SK-N-SH (cell line): ENCODE measurements around the gene FGF8. TPM values are rescaled to one million over a fixed set of nuclear protein-coding genes. Genes with fewer than 3 reads are reported as not detected.

Source experiments
- CTCF ChIA-PET: fragments of 300-600, 350-600 bp; formaldehyde crosslinking; extraction: SDS; loops from one replicate; lab custom pipeline; 2021; lab: Yijun Ruan, JAX
- POLR2A ChIA-PET: fragments of 350-600 bp; sonication (Branson Sonifier 250); formaldehyde crosslinking; extraction: SDS; loops from one replicate; lab custom pipeline; 2020; ENCODE audit warnings: antibody characterized with exemption, inconsistent platforms; lab: Yijun Ruan, JAX
- DNase-seq: peaks from one replicate; pipeline ENCODE4 v3.0.0; 2012
- H2AFZ ChIP-seq: fragments of 200-600 bp; sonication (generic); 2 replicates; pipeline ENCODE4 v1.8.1; 2016; ENCODE audit warnings: antibody characterized with exemption, mild to moderate bottlenecking, low read depth
- H3F3A ChIP-seq: fragments of 200-600 bp; sonication (generic); replicated peaks from 2 replicates; pipeline ENCODE3; 2016; ENCODE audit warnings: antibody characterized with exemption, mild to moderate bottlenecking; ENCODE audit not compliant: insufficient read depth
- H3K27ac ChIP-seq, 2 experiments: fragments of 200-500 bp in 1 of 2; fragments of 200-600 bp in 1 of 2; sonication (Bioruptor generic) in 1 of 2; sonication (generic), shearing (Covaris generic) in 1 of 2; 2 replicates each; pipeline versions ENCODE4 v1.5.1 to v1.6.1; 2014 to 2016; ENCODE audit warnings: low read depth in 2 of 2, inconsistent platforms in 1 of 2, low read length in 1 of 2, mild to moderate bottlenecking in 1 of 2, mixed read lengths in 1 of 2
- H3K27me3 ChIP-seq: fragments of 200-600 bp; sonication (generic), shearing (Covaris generic); 2 replicates; pipeline ENCODE4 v1.6.1; 2016; ENCODE audit warnings: mixed run types; ENCODE audit not compliant: insufficient read depth
- H3K36me3 ChIP-seq, 2 experiments: fragments of 200-500 bp in 1 of 2; fragments of 200-600 bp in 1 of 2; sonication (Bioruptor generic) in 1 of 2; sonication (generic) in 1 of 2; replicated peaks in 1 of 2; 2 replicates each; pipeline versions ENCODE3 to v1.5.1; 2014 to 2016; ENCODE audit warnings: low read length in 1 of 2, mild to moderate bottlenecking in 1 of 2; ENCODE audit not compliant: insufficient read depth in 2 of 2, control insufficient read depth in 1 of 2
- H3K4me1 ChIP-seq, 2 experiments: fragments of 200-500 bp in 1 of 2; fragments of 200-600 bp in 1 of 2; sonication (Bioruptor generic) in 1 of 2; sonication (generic), shearing (Covaris generic) in 1 of 2; 2 replicates each; pipeline versions ENCODE4 v1.5.1 to v1.6.1; 2014 to 2016; ENCODE audit warnings: low read depth in 1 of 2, low read length in 1 of 2, mixed run types in 1 of 2; ENCODE audit not compliant: insufficient read depth in 2 of 2, control insufficient read depth in 1 of 2
- H3K4me2 ChIP-seq: fragments of 200-600 bp; sonication (generic), shearing (Covaris generic); 2 replicates; pipeline ENCODE4 v1.6.1; 2017; ENCODE audit warnings: mixed run types
- H3K4me3 ChIP-seq, 2 experiments: fragments of 200-500 bp in 1 of 2; fragments of 200-600 bp in 1 of 2; sonication (Bioruptor generic) in 1 of 2; sonication (generic), shearing (Covaris generic) in 1 of 2; 2 replicates each; pipeline versions ENCODE4 v1.5.1 to v1.8.1; 2014 to 2016; ENCODE audit warnings: low read depth in 2 of 2, inconsistent platforms in 1 of 2, low read length in 1 of 2, mild to moderate bottlenecking in 1 of 2, mixed read lengths in 1 of 2, moderate library complexity in 1 of 2
- H3K79me2 ChIP-seq: fragments of 200-600 bp; sonication (generic); 2 replicates; pipeline ENCODE4 v1.8.1; 2017; ENCODE audit warnings: mild to moderate bottlenecking; ENCODE audit not compliant: insufficient read depth
- H3K9ac ChIP-seq: fragments of 200-600 bp; sonication (generic); 2 replicates; pipeline ENCODE4 v1.6.1; 2017; ENCODE audit warnings: mixed run types
- H3K9me2 ChIP-seq: fragments of 200-600 bp; sonication (generic); 2 replicates; pipeline ENCODE4 v1.6.1; 2017; ENCODE audit warnings: mixed run types
- H3K9me3 ChIP-seq: fragments of 200-600 bp; sonication (generic); 2 replicates; pipeline ENCODE4 v1.6.1; 2017; ENCODE audit warnings: mixed run types, mild to moderate bottlenecking, moderate library complexity
- H4K20me1 ChIP-seq: fragments of 200-600 bp; sonication (generic); 2 replicates; pipeline ENCODE4 v1.6.1; 2017; ENCODE audit warnings: mild to moderate bottlenecking, mixed run types; ENCODE audit not compliant: insufficient read depth
- EP300 ChIP-seq, 2 experiments: IDR thresholded peaks; 2 replicates each; pipeline versions ENCODE4 v1.4.0 to v1.6.1; 2012; ENCODE audit warnings: borderline replicate concordance in 1 of 2, low read depth in 1 of 2, low read length in 1 of 2
- GABPA ChIP-seq: IDR thresholded peaks from 2 replicates; pipeline ENCODE4 v1.4.0; 2012; ENCODE audit warnings: low read depth, mild to moderate bottlenecking
- JUND ChIP-seq: IDR thresholded peaks from 2 replicates; pipeline ENCODE4 v1.4.0; 2012
- MAX ChIP-seq: IDR thresholded peaks from 2 replicates; pipeline ENCODE4 v1.4.0; 2012; ENCODE audit warnings: low read depth
- NFIC ChIP-seq: IDR thresholded peaks from 2 replicates; pipeline ENCODE4 v1.4.0; 2012; ENCODE audit warnings: borderline replicate concordance
- NRF1 ChIP-seq: IDR thresholded peaks from 2 replicates; pipeline ENCODE4 v1.6.1; 2012; ENCODE audit warnings: low read depth, mild to moderate bottlenecking, low read length
- RCOR1 ChIP-seq: fragments of 150-350 bp; IDR thresholded peaks from 2 replicates; pipeline ENCODE4 v1.6.1; 2017; ENCODE audit warnings: antibody characterized with exemption, low read length
- SMC3 ChIP-seq: IDR thresholded peaks from 2 replicates; pipeline ENCODE4 v1.6.1; 2012; ENCODE audit warnings: low read depth, low read length, improper control_type of control experiment
- WGBS: methylation state at CpG from one replicate; pipeline ENCODE4 v1.1.6; 2017; ENCODE audit warnings: low lambda C conversion rate; 5-methylcytosine and 5-hydroxymethylcytosine counted together
- polyA plus RNA-seq, 3 experiments: library from polyadenylated mRNA; depleted of rRNA; stranded (reverse); fragments of >200 nt; gene quantifications; 2 replicates each; pipeline ENCODE4 v1.2.3, GENCODE V29; 2012
- TF ChIP-seq, protein P1 (sequence below): fragments of 150-350 bp; IDR thresholded peaks from 2 replicates; pipeline ENCODE4 v1.6.1; 2017; ENCODE audit warnings: antibody characterized with exemption, low read length, low read depth, borderline replicate concordance
- TF ChIP-seq, protein P2 (sequence below): fragments of 150-350 bp; IDR thresholded peaks from 2 replicates; pipeline ENCODE4 v1.6.1; 2016; ENCODE audit warnings: mild to moderate bottlenecking, low read depth, low read length

FGF8 gene
- polyA plus RNA-seq, 1 of the 3 experiments (the other 2 are of a cell fraction), result not detected

DNA sequence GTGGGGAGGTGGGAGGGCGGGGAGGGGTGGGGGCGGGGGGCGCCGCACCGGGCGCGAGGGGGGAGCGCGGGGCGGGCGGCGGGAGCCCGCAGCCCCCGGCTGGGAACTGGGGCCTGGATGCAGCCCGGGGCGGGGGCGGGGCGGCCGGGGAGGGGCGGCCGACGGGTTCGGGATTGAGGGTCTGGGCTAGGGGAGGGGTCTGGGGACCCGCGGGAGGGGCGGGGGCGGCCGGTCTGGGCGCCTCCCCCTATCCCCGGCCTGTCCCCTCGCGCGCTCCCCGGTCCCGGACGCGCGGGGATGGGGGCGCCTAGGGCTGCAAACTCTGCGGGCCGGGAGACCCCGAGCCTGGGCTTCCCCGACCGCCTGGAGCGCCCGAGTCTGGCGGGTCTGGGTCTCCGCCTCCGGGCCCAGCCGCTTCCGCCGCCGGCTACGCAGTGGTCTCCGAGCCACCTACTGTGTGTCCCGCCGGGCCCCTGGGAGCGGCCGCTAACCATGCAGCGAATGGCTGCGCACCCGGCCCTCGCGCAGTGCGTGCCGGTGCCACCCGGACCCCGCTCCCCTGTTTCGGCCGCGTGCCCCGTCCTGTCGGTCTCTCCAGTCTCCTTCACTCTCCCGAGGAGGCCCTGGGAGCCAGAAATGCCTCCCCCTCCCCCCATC, 375 bp upstream of the FGF8 start:
- H3K9me3 ChIP-seq, result no peaks in the 10 kb centered on the region
- peaks cover 2% of the 10 kb centered on the region for H3F3A ChIP-seq
- peak overlapping the region; percentile 28; the same call in 1 of the 2 replicates for H3K4me2 ChIP-seq
- H3K36me3 ChIP-seq, result no peaks in the 10 kb centered on the region
- 64% methylated on average over 23 of the region's 74 CpGs for WGBS
- H3K27ac ChIP-seq, result no peak overlapping the region
- H3K27me3 ChIP-seq, result no peaks in the 10 kb centered on the region
- DNase-seq, result peak; percentile 82
- no peaks in the 10 kb centered on the region for H3K79me2 ChIP-seq
- H3K4me3 ChIP-seq, result peak overlapping the region in 1 of 2 experiments; percentile 25; a peak in 2 of 4 replicates
- no peak overlapping the region for H3K9ac ChIP-seq
- H4K20me1 ChIP-seq, result no peaks in the 10 kb centered on the region
- no peaks in the 10 kb centered on the region for H3K9me2 ChIP-seq
- TF ChIP-seq RCOR1 (no peak), NRF1 (no peak), EP300 (IDR thresholded peaks at IDR 0.05; ENCODE audit: borderline replicate concordance in 1 of 2, low read depth in 1 of 2, low read length in 1 of 2) (no peak), JUND (no peak), NFIC (no peak), GABPA (no peak), SMC3 (no peak), MAX (no peak)
- TF ChIP-seq, protein P1, sequence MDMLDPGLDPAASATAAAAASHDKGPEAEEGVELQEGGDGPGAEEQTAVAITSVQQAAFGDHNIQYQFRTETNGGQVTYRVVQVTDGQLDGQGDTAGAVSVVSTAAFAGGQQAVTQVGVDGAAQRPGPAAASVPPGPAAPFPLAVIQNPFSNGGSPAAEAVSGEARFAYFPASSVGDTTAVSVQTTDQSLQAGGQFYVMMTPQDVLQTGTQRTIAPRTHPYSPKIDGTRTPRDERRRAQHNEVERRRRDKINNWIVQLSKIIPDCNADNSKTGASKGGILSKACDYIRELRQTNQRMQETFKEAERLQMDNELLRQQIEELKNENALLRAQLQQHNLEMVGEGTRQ, result no peak
- POLR2A ChIA-PET, result interaction anchor here (0.6 kb wide), 1 partner anchor 172 kb away, joined by 3 read pairs; no protein-coding TSS in a partner anchor
- no peak overlapping the region for H2AFZ ChIP-seq
- peaks cover 0 to 3% of the 10 kb centered on the region in 2 experiments; a peak in 1 of 4 replicates for H3K4me1 ChIP-seq
- CTCF ChIA-PET, result interaction anchor here (0.6 to 11.7 kb wide), 2 partner anchors 171 to 494 kb away, joined by 3 to 297 read pairs; no protein-coding TSS in a partner anchor

DNA sequence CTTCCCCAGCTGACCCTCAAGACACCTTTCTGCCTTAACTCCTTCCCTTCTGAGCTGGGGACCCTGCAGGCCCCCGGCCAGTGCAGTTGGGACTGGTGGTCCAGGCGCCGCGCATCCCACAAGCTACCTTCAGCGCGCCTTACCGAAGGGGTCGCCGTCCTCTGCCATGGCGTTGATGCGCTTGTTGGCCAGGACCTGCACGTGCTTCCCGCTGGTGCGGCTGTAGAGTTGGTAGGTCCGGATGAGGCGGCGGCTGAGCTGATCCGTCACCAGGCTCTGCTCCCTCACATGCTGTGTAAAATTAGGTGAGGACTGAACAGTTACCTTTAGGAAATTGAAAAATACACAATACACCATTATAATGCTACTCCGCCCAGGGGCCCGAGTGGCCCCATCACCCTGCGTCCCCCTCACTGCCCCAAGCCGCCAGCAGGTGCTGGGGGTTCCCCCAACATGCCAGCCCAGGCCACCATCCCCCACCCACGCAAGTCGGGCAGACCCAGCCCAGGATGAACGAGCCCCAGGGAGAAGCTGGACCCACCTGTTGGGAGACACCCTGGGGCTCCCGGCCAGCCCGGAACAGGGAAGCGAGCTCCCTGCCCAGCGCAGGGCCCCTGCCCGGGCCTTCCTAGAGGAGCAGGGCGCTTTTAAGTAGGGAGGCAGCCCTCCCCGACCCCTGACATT, 1.2 kb downstream of the FGF8 start:
- TF ChIP-seq, protein P2, sequence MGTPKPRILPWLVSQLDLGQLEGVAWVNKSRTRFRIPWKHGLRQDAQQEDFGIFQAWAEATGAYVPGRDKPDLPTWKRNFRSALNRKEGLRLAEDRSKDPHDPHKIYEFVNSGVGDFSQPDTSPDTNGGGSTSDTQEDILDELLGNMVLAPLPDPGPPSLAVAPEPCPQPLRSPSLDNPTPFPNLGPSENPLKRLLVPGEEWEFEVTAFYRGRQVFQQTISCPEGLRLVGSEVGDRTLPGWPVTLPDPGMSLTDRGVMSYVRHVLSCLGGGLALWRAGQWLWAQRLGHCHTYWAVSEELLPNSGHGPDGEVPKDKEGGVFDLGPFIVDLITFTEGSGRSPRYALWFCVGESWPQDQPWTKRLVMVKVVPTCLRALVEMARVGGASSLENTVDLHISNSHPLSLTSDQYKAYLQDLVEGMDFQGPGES, result no peak
- no peak for TF ChIP-seq GABPA
- no peak overlapping the region for H3K4me3 ChIP-seq
- POLR2A ChIA-PET, result interaction anchor here (0.6 kb wide), 1 partner anchor 167 kb away, joined by 3 read pairs; no protein-coding TSS in a partner anchor
- DNase-seq, result peak; percentile 37
- CTCF ChIA-PET, result interaction anchor here (0.8 to 4.0 kb wide), 7 partner anchors 7 to 561 kb away, joined by 3 to 35 read pairs (median 6); partner anchors contain the start of gene NPM3
- no peaks in the 10 kb centered on the region for H3K9me3 ChIP-seq
- H3K79me2 ChIP-seq, result no peaks in the 10 kb centered on the region
- no peak overlapping the region for H2AFZ ChIP-seq
- no peaks in the 10 kb centered on the region for H4K20me1 ChIP-seq
- H3F3A ChIP-seq, result no peaks in the 10 kb centered on the region
- no peaks in the 10 kb centered on the region for H3K36me3 ChIP-seq
- WGBS, result 86% methylated on average over 17 of the region's 32 CpGs
- H3K4me1 ChIP-seq, result no peaks in the 10 kb centered on the region; a peak in 1 of 4 replicates
- no peaks in the 10 kb centered on the region for H3K27me3 ChIP-seq
- H3K27ac ChIP-seq, result no peak overlapping the region
- no peak overlapping the region for H3K4me2 ChIP-seq
- H3K9ac ChIP-seq, result no peak overlapping the region
- no peaks in the 10 kb centered on the region for H3K9me2 ChIP-seq
